CD4-positive, alpha-beta T cell treated with Interleukin-10 for 1 hour (primary cell): ENCODE results near the gene GPC6.

Source experiments
- DNase-seq: peaks from one replicate; pipeline ENCODE4 v3.0.0-alpha.2; 2020

Gene GPC6

GRCh38 chr13:93951108-93951507 is 724.5 kb downstream of the GPC6 start:
- DNase-seq = no peak

DNA sequence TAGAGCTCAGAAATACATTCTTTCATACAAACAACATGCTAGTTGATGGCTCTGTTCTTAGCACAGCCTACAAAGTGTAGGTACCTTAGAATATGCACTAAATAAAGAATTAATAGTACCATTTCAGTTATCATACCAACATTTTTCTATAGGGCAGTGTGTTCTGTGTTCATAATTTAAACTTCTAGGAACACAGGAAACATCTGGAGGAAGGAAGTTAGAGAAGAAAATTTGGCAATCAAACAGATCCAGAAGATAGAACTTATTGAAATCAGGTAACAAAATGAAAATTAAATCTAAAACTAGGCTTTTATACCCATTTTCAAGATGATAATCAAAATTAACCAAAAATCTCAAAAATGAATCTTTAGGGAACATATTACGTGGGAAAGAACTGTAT is 725.3 kb downstream of the GPC6 start:
- no peak for DNase-seq

DNA sequence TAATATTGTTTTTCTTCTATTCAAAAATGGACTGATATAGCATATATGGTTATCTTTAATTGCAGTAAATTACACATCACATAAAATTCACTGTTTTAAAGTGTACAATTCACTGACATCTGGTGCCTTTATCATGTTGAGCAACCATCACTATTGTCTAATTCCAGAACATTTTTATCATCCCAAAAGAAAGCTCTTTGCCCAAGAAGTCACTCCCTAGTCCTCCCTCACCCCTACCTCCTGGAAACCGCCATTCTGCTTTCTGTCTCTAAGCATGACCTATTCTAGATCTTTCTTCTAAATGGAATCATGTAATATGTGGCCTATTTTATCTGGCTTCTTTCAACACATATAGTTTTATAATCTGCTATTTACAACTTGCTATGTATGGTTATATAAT is 727.2 kb downstream of the GPC6 start:
- no peak for DNase-seq

- no peak for DNase-seq
Observed at GRCh38 chr13:93955904-93956303, 729.3 kb downstream of the GPC6 start.

DNA sequence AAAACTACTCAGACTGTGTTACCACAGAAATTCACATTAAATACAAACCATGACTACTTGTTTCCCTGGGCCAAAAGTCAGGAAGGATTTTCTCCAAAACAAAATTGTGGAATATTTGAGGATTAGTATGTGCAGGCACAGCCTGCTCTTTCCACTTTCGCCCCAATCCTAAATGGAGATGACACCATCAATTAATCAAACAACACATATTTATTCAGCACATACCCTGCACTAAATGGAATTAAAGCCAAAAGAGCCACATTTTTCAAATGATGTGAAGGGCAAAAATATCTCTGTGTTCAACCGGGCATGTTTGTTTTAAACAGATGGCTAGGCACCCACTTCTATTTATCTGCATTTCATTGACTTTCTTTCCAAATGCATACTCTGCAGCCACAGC is 729.8 kb downstream of the GPC6 start:
- DNase-seq = no peak

DNA sequence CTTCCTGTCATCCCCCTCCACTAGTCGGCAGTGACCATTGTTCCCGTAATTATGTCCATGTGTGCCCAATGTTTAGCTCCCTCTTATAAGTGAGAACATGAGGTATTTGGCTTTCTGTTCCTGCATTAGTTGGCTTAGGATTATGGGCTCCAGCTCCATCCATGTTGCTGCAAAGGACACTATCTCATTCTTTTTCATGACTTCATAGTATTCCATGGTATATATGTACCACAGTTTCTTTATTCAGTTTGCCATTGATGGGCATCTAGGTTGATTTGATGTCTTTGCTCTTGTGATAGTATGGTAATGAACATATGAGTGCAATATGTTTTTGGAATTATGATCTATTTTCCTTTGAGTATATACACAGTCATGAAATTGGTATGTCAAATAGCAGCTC is 730.8 kb downstream of the GPC6 start:
- no peak for DNase-seq

DNA sequence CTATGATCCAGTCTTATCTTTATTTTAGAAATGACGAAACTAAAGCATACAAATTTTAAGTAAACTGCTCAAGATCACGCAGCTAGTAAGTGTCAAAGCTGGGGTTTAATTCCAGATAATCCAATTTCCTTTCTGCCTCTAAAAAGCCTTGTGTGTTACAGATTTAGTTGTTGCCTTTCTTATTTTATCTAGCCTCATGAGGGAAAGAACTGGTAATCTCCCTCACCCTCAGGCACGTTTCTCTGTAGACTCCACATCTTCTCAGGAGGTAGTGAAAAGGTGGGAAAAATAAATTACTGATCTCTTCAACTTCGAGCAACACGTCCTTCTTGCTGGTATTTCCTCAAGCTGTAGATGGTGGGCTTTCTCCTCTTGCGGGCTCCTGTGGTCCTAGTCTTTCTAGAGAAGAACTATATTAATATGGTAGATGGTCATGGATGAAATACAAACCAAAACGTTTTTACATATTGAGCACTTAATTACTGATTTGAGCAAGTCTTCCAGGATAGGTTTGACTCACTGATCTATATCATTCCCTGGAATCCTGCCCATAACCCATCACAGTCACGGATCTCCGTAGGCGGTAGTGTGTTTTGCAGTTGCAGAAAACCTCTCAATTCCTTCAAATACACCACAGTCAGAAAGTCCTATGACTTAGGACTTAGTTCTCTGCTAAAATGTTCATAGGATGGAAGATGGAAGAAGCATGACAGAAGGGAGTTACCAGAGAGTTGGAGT is 733.4 kb downstream of the GPC6 start:
- DNase-seq = no peak

DNA sequence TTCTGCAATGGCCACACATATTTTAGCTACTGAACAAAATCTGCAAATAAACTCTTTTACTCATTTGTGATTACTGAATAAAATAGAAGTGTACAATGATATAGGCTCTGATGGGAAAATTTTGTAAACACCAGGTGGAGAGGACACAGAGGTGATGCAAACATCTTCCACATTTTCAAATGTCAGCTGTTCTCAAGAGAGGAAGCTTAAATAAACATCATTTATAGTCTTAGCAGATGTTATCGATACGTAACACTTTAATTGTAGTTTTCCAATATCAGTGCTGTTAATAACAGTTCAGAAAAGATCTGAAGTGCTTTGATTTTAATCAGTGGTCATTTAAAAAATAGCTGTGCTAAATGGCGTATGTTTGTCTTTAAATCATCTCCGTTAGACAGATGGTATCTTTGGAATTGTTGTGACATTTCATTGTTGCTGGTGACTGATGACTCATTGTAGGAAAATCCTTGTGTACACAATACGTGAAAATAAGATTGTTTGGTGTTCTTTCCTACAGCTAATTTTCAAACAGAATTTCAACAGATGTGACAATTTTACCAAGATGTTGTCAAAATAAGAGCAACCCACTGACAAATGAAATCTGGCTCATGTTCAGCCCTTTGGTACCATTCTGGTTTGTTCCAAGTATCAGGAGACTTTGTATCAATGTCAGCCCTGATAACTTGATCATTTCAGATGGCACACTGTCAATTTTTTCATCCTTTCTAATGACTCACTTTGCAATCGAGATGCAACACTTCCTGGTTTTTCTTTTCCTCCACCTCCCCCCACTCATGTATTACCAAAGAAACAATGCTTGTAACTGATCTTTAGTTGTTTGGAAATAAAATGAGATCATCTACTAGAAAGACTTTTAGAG is 736.9 kb downstream of the GPC6 start:
- DNase-seq = no peak

DNA sequence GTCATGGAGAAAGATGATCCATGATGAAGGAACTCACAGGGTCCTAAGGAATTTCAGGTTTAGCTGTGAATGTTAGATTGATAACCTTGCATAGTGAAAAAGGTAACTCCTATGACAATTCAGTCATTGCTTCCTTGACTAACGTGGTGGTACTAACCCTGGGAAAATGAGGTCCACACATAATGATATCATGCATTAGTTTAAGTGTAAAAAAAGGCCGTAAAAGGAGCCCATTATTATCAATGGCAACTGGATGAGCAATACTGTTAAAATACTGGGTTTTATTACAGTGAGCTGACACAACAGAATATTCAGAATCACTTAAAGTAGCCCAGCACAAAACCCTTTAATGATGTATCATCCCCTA is 737.5 kb downstream of the GPC6 start:
- no peak for DNase-seq

GRCh38 chr13:93965587-93965986 is 739.0 kb downstream of the GPC6 start:
- DNase-seq = no peak

DNA sequence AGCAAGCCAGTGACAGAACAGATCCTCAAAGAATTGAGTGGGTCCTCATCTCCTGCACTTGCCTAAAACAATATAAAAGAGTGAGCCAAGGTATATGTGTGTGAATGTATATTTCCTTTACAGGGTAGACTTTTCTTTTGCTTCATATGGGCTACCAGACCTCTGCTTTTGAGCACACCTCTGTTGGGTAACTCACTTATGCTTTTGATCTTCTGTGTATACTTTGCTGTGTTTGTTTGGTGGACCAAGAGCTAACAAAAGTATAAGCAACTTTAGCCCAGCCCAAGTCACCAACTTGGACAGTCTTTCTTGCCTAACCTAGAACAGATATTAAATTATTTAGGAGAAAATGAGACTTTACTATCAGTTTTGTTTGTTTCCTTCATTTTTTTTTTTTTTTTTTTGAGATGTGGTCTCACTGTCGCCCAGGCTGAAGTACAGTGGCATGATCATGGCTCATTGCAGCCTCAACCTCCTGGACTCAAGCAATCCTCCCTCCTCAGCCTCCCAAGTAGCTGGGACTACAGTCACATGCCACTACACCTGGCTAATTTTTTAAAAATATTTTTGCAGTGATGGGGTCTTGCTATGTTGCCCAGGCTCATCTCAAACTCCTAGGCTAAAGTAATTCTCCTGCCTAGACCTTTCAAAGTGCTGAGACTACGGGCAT is 739.8 kb downstream of the GPC6 start:
- DNase-seq = no peak

- DNase-seq = no peak
Observed at GRCh38 chr13:93967286-93967685, 740.7 kb downstream of the GPC6 start.

DNA sequence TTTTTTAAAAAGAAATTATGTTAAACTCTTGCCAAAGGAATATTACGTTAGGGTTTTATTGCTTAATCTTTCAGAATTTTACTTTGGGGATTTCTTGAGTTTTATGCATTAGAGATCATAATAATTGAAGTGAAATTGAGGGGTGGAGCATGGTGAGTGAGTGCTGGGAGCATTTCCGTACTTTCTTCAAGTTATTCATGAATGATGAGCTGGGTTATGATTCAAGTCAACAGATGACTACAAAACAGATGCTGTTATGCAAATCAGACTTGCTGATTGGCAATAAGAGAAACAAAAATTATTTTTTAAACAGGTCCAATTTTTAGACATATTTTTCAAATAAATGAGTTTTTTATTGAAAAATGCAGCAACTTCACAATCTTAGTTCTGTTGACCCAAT is 748.6 kb downstream of the GPC6 start:
- no peak for DNase-seq

- no peak for DNase-seq
Observed at GRCh38 chr13:93976528-93976927, 749.9 kb downstream of the GPC6 start.

DNA sequence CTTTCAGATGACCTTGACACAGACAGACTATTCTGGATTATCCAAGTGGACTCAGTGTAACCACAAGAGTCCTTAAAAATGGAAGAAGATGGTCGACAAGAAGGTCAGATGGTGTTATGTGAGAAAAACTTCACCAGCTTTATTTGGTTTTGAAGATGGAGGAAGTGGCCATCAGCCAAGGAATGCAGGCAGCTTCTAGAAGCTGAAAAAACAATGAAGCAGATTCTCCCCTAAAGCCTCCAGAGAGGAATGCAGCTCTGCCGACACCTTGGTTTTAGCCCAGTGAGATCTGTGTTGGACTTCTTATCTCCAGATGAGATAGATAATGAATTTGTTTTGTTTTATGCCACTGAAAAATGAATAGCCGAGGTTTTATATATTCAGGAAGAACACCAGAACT is 751.4 kb downstream of the GPC6 start:
- no peak for DNase-seq

GRCh38 chr13:93981426-93981977 is 754.9 kb downstream of the GPC6 start:
- DNase-seq = no peak

- DNase-seq = no peak
Observed at GRCh38 chr13:93982179-93982918, 755.7 kb downstream of the GPC6 start.

DNA sequence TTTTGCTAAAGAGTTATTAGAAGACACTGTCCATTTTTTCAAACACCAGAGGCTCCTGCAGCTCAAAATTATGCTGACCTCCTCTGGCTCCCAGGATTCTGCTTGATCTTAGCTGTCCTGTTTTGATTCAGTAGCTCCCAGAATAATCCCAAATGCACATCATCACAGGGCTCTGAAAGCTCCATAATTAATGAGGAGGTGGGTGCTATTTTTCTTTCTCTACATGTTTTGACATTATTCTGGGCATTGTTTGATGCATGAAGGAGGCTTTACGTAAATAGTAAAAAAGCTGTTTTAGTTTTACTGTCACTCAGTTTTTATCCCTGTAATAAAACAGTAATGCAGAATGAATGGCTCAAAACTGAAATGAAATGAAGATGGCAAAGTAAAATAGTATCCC is 757.4 kb downstream of the GPC6 start:
- DNase-seq = no peak

DNA sequence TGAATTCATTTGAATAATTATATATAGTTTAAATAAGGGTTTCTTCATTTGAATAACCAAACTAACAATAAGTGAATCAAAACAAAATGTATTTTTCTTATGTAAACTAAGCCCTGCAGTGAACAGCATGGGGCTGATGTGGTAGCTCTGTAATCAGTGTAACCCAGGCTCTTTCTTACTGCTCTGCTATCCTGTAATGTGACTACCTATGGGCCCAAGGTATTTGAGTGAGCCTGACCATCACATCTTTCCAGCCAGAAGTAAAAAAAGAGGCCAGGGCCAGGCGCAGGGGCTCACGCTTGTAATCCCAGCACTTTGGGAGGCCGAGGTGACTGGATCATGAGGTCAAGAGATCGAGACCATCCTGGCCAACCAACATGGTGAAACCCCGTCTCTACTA is 758.3 kb downstream of the GPC6 start:
- no peak for DNase-seq

- no peak for DNase-seq
Observed at GRCh38 chr13:93987458-93987857, 760.9 kb downstream of the GPC6 start.

DNA sequence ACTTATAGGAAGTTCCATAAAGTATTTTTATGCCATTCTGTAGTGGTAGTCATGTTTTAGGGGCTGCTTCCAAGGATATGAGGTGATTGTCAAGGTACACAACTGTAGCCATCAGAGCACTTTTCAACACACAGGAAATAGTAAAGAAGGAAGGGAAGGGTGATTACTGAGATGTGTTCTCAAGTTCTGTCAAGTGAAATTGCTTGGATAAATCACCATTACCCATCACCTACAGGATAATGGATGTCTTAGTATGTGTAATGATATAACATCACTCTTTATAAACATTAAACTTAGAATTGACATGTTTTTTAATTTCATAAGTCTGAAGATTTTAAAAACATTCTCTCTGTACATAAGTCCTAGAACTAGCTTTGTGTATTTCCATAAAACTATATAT is 765.0 kb downstream of the GPC6 start:
- DNase-seq = no peak

DNA sequence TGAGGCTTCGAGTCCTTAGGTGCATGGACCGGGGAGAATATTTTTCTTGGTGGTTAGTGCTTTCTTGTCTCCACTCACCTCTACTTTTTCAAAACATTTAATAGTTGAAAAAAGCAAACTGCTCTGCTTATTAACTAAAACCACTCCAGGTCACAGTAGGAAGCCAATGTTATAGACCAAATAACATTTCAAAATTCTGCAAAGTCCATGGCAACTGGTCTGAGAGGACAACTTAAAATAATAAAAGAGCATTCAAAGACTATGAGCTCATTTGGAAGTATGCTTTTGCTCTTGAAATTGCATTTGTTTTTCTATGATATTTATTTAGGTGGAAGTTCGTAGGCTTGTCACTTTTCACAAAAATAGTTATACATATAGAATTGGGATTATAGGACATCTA is 769.9 kb downstream of the GPC6 start:
- no peak for DNase-seq

- DNase-seq = no peak
Observed at GRCh38 chr13:94006296-94006695, 779.7 kb downstream of the GPC6 start.
